Measurements from ENCODE around the gene MRPL36.

The MRPL36 gene

DNA sequence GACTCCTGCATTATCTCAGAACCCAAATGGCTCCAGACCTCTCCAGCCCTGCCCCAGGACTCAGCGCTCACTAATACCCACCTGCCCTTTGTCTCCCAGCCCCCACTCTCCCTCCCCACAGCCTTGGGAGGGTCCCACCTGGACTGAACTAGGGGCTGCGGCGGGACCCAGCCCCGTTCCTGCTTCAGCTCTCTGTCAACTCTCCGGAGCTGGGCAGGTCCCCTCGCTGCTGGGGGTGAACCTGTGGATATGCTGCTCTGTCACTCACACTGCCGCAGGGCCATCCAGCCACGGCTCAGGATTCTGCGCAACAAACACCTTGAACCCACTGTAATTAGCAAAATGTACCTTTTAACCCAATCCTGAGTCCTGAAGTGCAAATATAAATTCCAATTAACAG lies 38.4 kb upstream of the MRPL36 start:
- H3K4me1 ChIP-seq (ENCODE audit: control insufficient read depth, insufficient read depth, low read length), result no peaks in the 10 kb centered on the region
- no peak overlapping the region for H3K9ac ChIP-seq (ENCODE audit: low read length)
- no peaks in the 10 kb centered on the region for H3K36me3 ChIP-seq (ENCODE audit: control insufficient read depth, insufficient read depth, low read length, severe bottlenecking)
- H3K27me3 ChIP-seq (replicated peaks; ENCODE audit: control insufficient read depth, insufficient read depth, low read length), result peaks cover 73% of the 10 kb centered on the region
- no peak for DNase-seq (ENCODE audit: low read depth)
- no peak overlapping the region for H3K4me3 ChIP-seq (ENCODE audit: low read length)
- H3K9me3 ChIP-seq (ENCODE audit: control insufficient read depth, low read length), result no peaks in the 10 kb centered on the region

DNA sequence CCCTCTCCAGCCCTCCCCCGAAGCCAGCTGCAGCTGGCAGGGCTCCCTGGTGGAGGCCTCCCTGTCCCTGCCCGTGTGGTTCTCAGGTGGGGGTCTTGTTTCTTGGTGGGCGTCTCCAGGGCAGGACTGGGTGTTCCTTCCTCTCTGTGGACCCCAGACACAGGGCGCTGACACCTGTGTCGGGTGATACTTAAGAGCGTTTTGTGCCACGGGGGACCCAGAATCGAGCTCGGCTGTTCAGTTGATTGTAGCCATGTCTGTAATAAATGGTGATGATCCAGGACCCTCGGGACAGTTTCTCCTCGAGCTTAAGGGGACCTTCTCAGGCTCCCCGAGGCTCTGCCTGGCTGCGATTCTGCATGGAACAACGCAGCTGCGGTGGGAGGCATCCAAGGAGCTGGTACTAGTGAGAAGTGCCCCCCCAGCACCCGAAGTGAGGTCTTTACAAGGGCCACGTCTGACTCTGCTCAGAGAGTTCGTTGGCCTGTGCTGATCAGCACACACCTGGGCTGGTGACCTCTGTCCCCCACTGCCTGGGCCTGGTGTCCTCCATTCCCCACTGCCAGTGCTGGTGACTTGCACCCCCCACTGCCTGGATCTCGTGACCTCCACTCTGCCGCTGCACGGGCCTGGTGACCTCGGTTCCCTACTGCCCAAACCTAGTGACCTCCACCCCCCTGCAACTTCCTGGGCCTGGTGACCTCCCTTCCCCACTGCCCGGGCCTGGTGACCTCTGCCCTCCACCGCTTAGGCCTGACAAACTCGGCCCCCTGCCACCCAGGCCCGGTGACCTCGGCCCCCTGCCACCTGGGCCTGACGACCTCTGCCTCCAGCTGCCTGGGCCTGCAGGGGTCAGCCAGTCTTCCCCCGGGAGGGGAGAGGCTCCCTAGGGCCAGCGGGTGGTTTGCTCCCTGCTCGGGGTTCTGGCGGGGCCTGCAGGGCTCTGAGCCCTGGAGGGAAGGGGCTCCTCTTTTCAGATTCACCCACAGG lies 37.5 kb upstream of the MRPL36 start:
- Histone ChIP-seq H3K27me3 (replicated peaks; ENCODE audit: control insufficient read depth, insufficient read depth, low read length) (peaks cover 70% of the 10 kb centered on the region), H3K9ac (ENCODE audit: low read length) (no peak overlapping the region), H3K36me3 (ENCODE audit: control insufficient read depth, insufficient read depth, low read length, severe bottlenecking) (no peaks in the 10 kb centered on the region), H3K4me3 (ENCODE audit: low read length) (no peak overlapping the region), H3K9me3 (ENCODE audit: control insufficient read depth, low read length) (no peaks in the 10 kb centered on the region), H3K4me1 (ENCODE audit: control insufficient read depth, insufficient read depth, low read length) (no peaks in the 10 kb centered on the region)
- DNase-seq (ENCODE audit: low read depth), result no peak

GRCh38 chr5:1836176-1836890 lies 36.7 kb upstream of the MRPL36 start:
- Histone ChIP-seq H3K27me3 (replicated peaks; ENCODE audit: control insufficient read depth, insufficient read depth, low read length) (peaks cover 65% of the 10 kb centered on the region), H3K4me1 (ENCODE audit: control insufficient read depth, insufficient read depth, low read length) (no peaks in the 10 kb centered on the region), H3K36me3 (ENCODE audit: control insufficient read depth, insufficient read depth, low read length, severe bottlenecking) (no peaks in the 10 kb centered on the region), H3K4me3 (ENCODE audit: low read length) (no peak overlapping the region), H3K9me3 (ENCODE audit: control insufficient read depth, low read length) (no peaks in the 10 kb centered on the region), H3K9ac (ENCODE audit: low read length) (no peak overlapping the region)
- DNase-seq (ENCODE audit: low read depth), result no peak

DNA sequence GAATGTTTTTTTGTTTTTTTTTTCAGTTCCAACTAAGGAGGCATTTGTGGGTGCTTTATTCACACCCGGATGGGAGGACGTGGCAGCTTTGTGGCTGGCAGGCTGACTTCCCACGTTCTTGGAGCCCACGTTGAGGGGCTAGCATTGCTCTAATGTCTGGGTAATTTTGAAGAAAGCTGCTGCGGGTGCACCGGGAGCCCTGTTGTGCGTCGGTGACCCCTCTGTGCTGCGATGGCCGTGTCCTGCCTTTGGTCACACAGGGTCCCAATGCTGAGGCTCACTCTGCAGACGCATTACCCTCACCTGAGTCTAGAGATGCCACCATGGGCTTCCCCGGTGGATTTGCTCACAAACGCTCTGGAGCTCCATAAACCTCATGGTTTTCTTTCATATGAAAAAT lies 35.8 kb upstream of the MRPL36 start:
- DNase-seq (ENCODE audit: low read depth), result no peak
- Histone ChIP-seq H3K9me3 (ENCODE audit: control insufficient read depth, low read length) (no peaks in the 10 kb centered on the region), H3K4me3 (ENCODE audit: low read length) (no peak overlapping the region), H3K27me3 (replicated peaks; ENCODE audit: control insufficient read depth, insufficient read depth, low read length) (peaks cover 57% of the 10 kb centered on the region), H3K36me3 (ENCODE audit: control insufficient read depth, insufficient read depth, low read length, severe bottlenecking) (no peaks in the 10 kb centered on the region), H3K9ac (ENCODE audit: low read length) (no peak overlapping the region), H3K4me1 (ENCODE audit: control insufficient read depth, insufficient read depth, low read length) (no peaks in the 10 kb centered on the region)

DNA sequence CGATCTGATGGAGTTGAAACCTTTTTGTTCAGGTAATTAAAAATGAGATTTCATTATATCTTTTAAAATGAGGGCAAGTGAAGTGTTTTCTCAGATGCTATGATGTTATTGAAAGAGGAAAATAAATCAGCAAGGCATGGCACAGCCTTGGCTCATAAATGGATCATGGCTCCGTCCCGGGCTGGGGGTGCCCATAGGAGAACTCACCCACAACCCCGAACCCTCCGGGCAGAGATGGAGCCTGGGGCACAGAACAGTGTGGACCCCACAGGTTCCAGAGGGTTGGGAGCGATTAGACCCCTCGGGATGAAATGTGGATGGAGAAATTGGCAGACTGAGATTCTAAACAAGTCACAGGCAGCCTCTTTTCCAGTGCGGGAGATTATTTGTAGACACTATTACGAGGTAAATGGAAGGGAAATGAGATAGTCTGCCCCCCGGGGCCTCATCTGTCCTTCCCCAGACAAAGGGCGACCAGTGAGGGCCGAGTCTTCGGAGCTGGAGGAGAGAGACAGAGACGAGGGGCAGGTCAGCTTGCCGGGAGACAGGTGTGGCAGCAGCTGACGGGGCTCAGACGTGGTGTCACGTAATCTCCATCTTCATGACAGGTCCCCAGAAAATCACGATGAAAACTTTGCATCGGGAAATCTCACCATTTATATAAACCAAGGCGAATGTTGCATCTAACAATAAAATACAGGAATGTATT lies 35.2 kb upstream of the MRPL36 start:
- DNase-seq (ENCODE audit: low read depth), result no peak
- Histone ChIP-seq H3K9me3 (ENCODE audit: control insufficient read depth, low read length) (no peaks in the 10 kb centered on the region), H3K36me3 (ENCODE audit: control insufficient read depth, insufficient read depth, low read length, severe bottlenecking) (no peaks in the 10 kb centered on the region), H3K4me1 (ENCODE audit: control insufficient read depth, insufficient read depth, low read length) (no peaks in the 10 kb centered on the region), H3K27me3 (replicated peaks; ENCODE audit: control insufficient read depth, insufficient read depth, low read length) (peaks cover 52% of the 10 kb centered on the region), H3K9ac (ENCODE audit: low read length) (no peak overlapping the region), H3K4me3 (ENCODE audit: low read length) (no peak overlapping the region)

DNA sequence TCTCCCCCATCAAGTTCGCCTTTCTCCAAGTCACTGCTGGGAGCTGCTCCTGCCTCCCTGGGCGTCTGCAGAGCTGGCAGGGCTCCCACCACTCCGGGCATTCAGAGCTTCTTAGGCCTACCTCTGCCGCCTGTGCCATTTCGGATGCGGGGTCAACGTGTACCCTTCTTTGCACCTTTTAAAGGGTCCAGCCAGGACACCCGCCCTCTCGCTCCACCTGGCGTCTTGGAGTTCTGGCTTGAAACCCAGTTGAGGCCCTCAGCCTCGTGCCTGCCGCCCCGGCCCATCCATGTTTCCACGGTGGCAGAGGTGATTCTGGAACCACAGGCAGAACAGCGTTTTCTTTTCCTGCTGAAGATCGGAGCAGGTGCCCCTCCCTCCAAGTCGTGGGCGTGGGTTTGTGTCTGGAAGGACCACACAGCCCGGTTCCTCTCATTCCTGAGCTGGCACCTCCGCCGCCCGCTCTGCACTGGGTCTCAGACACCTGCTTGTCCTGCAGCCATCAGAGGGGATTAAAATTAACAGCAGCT lies 34.5 kb upstream of the MRPL36 start:
- H3K9ac ChIP-seq (ENCODE audit: low read length), result no peak overlapping the region
- no peak overlapping the region for H3K4me3 ChIP-seq (ENCODE audit: low read length)
- DNase-seq (ENCODE audit: low read depth), result no peak
- H3K4me1 ChIP-seq (ENCODE audit: control insufficient read depth, insufficient read depth, low read length), result no peaks in the 10 kb centered on the region
- no peaks in the 10 kb centered on the region for H3K36me3 ChIP-seq (ENCODE audit: control insufficient read depth, insufficient read depth, low read length, severe bottlenecking)
- no peaks in the 10 kb centered on the region for H3K9me3 ChIP-seq (ENCODE audit: control insufficient read depth, low read length)
- H3K27me3 ChIP-seq (replicated peaks; ENCODE audit: control insufficient read depth, insufficient read depth, low read length), result peaks cover 44% of the 10 kb centered on the region

DNA sequence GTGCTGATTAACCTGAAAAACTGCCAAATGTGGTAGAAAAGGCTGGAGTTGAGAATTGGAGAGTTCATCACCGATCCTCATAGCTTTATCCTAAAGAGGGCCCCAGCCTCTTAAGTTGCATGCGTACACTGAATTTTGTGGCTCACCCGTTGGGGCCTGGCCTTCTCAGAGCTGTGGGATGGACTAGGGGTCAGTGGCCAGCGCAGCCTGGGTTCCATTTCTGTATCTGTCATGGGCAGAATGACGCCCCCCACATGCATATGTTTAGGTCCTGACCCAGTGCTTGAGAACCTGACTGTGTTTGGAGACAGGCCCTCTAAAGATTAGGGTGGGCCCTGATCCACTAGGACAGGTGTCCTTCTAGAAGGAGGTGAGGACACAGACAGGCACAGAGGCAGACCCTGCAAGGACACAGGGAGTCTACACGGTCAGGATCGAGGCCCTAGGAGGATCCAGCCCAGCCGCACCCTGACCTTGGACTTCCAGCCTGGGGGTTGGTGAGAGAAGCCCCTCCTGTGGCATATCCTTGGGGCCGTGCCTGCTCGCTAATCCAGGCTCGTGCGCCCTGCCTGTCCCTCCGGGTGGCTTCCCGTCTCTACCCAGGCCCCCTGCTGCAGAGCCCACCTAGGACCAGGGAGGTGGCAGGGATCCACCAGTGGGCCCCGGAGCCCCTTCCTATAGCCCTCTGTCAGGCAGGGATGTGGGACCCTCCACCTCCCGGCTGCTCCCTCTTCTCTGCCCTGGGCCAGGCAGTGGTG lies 33.8 kb upstream of the MRPL36 start:
- Histone ChIP-seq H3K36me3 (ENCODE audit: control insufficient read depth, insufficient read depth, low read length, severe bottlenecking) (no peaks in the 10 kb centered on the region), H3K4me1 (ENCODE audit: control insufficient read depth, insufficient read depth, low read length) (no peaks in the 10 kb centered on the region), H3K4me3 (ENCODE audit: low read length) (no peak overlapping the region), H3K9me3 (ENCODE audit: control insufficient read depth, low read length) (no peaks in the 10 kb centered on the region), H3K9ac (ENCODE audit: low read length) (no peak overlapping the region), H3K27me3 (replicated peaks; ENCODE audit: control insufficient read depth, insufficient read depth, low read length) (peaks cover 43% of the 10 kb centered on the region)
- no peak for DNase-seq (ENCODE audit: low read depth)

DNA sequence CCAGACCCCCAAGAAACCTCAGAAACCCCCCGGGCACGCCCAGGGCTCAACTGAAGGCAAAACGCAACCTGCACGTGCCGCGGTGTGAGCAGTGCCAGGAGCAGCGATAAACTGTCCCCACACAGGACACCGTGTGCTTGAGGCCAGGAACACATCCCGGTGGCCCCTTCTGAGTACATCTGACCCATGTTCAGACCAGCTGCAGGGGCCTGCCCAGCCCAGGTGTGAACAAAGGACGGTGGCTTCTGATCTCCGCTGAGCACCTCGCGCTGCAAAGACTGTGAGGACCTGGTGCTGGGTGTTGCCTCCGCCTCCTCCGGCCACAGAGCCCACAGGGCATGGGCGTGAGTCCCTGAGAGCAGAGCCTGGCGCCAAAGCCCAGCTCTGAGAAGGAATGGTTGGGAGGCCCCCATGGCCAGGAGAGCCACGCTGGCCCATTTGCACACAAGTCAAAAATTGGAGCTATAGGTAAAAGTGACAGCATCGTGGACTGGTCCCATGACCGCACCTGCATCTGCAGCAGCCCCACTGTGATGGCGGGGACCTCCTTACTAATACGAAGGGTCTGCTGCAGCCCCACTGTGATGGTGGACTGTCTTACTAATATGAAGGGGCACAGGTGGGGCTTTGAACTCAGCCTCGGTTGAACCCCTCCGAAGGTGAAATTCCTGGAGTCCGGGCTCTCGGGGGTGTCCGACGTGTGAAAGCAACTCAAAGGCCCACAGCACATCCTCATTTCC lies 33.0 kb upstream of the MRPL36 start:
- no peaks in the 10 kb centered on the region for H3K9me3 ChIP-seq (ENCODE audit: control insufficient read depth, low read length)
- no peak for DNase-seq (ENCODE audit: low read depth)
- no peak overlapping the region for H3K4me3 ChIP-seq (ENCODE audit: low read length)
- H3K9ac ChIP-seq (ENCODE audit: low read length), result no peak overlapping the region
- H3K4me1 ChIP-seq (ENCODE audit: control insufficient read depth, insufficient read depth, low read length), result no peaks in the 10 kb centered on the region
- H3K27me3 ChIP-seq (replicated peaks; ENCODE audit: control insufficient read depth, insufficient read depth, low read length), result peaks cover 43% of the 10 kb centered on the region
- no peaks in the 10 kb centered on the region for H3K36me3 ChIP-seq (ENCODE audit: control insufficient read depth, insufficient read depth, low read length, severe bottlenecking)

GRCh38 chr5:1831677-1832313 lies 32.2 kb upstream of the MRPL36 start:
- Histone ChIP-seq H3K27me3 (replicated peaks; ENCODE audit: control insufficient read depth, insufficient read depth, low read length) (peaks cover 36% of the 10 kb centered on the region), H3K4me3 (ENCODE audit: low read length) (no peak overlapping the region), H3K9ac (ENCODE audit: low read length) (no peak overlapping the region), H3K9me3 (ENCODE audit: control insufficient read depth, low read length) (no peaks in the 10 kb centered on the region), H3K4me1 (ENCODE audit: control insufficient read depth, insufficient read depth, low read length) (no peaks in the 10 kb centered on the region), H3K36me3 (ENCODE audit: control insufficient read depth, insufficient read depth, low read length, severe bottlenecking) (no peaks in the 10 kb centered on the region)
- DNase-seq (ENCODE audit: low read depth), result no peak

DNA sequence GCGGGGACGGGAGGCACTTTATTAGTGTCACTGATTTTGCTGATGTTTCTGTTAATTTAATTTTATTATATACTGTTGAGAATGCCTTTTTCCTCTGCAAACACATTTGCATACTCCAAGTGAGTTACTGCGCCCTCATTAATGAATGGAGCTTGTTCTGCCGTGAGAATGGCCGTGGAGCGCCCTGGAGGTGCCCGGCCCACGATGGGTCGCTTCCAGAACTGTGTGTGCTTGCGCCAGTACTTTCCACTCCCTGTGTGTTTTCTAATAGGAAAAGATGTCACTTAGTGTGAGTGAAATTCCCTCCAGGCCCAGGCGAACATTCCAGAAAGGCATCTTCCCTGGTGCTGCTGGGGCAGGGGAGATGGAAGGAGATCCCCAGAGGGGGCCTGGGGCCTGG lies 31.6 kb upstream of the MRPL36 start:
- Histone ChIP-seq H3K27me3 (replicated peaks; ENCODE audit: control insufficient read depth, insufficient read depth, low read length) (peaks cover 31% of the 10 kb centered on the region), H3K4me3 (ENCODE audit: low read length) (no peak overlapping the region), H3K9me3 (ENCODE audit: control insufficient read depth, low read length) (no peaks in the 10 kb centered on the region)

More for the DNA sequence above, 31.6 kb upstream of the MRPL36 start:
- Histone ChIP-seq H3K36me3 (ENCODE audit: control insufficient read depth, insufficient read depth, low read length, severe bottlenecking) (no peaks in the 10 kb centered on the region), H3K4me1 (ENCODE audit: control insufficient read depth, insufficient read depth, low read length) (no peaks in the 10 kb centered on the region), H3K9ac (ENCODE audit: low read length) (no peak overlapping the region)
- no peak for DNase-seq (ENCODE audit: low read depth)
